OCI-LY3 (cell line): ENCODE data around the gene KRT3.

ENCODE experiments used
- EZH2phosphoT487 ChIP-seq: fragments of 200-600 bp; shearing (Covaris generic); IDR thresholded peaks from 2 replicates; pipeline ENCODE4 v1.6.1; 2018; ENCODE audit warnings: antibody characterized with exemption, mixed run types, low read depth
- TF ChIP-seq, protein P1 (sequence below): fragments of 200-600, 300-600 bp; sonication (generic); IDR thresholded peaks from 2 replicates; pipeline ENCODE4 v1.5.1; 2014; ENCODE audit warnings: antibody characterized with exemption, low read length, low read depth

- TF ChIP-seq, protein P1, sequence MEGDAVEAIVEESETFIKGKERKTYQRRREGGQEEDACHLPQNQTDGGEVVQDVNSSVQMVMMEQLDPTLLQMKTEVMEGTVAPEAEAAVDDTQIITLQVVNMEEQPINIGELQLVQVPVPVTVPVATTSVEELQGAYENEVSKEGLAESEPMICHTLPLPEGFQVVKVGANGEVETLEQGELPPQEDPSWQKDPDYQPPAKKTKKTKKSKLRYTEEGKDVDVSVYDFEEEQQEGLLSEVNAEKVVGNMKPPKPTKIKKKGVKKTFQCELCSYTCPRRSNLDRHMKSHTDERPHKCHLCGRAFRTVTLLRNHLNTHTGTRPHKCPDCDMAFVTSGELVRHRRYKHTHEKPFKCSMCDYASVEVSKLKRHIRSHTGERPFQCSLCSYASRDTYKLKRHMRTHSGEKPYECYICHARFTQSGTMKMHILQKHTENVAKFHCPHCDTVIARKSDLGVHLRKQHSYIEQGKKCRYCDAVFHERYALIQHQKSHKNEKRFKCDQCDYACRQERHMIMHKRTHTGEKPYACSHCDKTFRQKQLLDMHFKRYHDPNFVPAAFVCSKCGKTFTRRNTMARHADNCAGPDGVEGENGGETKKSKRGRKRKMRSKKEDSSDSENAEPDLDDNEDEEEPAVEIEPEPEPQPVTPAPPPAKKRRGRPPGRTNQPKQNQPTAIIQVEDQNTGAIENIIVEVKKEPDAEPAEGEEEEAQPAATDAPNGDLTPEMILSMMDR = no peak
- TF ChIP-seq EZH2phosphoT487 = no peak
These were observed 36.7 kb downstream of the KRT3 start for GRCh38 chr12:52759218-52759617.
